Measurements from ENCODE around the gene HSD3B7. TPM values are rescaled to one million over a fixed set of nuclear protein-coding genes. Genes with fewer than 3 reads are reported as not detected.
"Not testable (repeated sequence)": the region's sequence is repeated elsewhere in the genome, so short reads cannot be mapped to it uniquely, and the experiment has no call there.

HSD3B7 gene
- total RNA-seq, 1 donor: 19.9 TPM

DNA sequence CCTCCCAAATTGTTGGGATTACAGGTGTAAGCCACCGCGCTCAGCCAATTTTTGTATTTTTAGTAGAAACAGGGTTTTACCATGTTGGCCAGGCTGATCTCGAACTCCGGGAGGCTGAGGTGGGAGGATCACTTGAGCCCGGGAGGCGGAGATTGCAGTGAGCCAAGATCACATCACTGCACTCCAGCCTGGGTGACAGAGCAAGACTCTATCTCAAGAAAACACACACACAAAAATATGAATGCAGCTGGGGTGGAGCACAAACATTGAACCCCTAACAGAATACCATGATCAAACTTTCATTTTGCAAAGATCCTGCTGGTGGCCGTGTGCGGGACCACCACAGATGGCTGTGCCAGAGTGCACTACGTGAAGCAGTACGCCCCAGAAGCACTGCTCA is 32.7 kb downstream of the HSD3B7 start:
- DNase-seq (ENCODE audit: low read depth in 2 of 3, low spot score in 2 of 3): not testable (repeated sequence)

- DNase-seq (ENCODE audit: low read depth in 2 of 3, low spot score in 2 of 3): no peak
Observed at GRCh38 chr16:31020536-31020935, 35.5 kb downstream of the HSD3B7 start.

- DNase-seq (ENCODE audit: low read depth in 2 of 3, low spot score in 2 of 3): no peak
Observed at GRCh38 chr16:31022544-31023251, 37.7 kb downstream of the HSD3B7 start.

DNA sequence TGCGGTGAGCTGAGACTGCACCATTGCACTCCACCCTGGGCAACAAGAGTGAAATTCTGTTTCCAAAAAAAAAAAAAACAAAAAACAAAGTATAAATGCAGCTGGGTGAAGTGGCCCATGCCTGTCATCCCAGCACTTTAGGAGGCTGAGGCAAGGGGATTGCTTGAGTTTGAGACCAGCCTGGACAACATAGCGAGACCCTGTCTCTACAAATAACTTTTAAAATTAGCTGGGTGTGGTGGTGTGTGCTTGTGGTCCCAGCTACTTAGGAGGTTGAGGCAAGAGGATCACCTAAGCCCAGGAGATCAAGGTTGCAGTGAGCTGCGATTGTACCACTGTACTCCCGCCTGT is 38.2 kb downstream of the HSD3B7 start:
- DNase-seq (ENCODE audit: low read depth in 2 of 3, low spot score in 2 of 3): no peak

- no peak for DNase-seq (ENCODE audit: low read depth in 2 of 3, low spot score in 2 of 3)
Observed at GRCh38 chr16:31023627-31024226, 38.7 kb downstream of the HSD3B7 start.

DNA sequence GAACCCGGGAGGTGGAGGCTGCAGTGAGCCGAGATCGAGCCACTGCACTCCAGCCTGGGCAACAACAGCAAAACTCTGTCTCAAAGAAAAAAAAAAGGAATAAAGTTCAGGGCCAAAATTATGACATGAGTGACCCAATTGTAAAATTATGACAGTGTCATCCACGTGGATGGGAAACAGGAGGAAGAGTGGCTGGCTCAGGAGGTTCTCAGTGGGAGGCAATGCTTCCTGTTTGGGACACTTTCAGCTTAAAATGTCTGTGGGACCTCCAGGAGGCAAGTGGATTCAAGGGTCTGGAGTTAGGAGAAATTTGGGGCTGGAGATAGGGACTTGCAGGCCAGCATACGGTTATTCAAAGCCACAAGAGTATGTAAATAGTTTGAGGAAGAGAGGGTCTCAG is 40.3 kb downstream of the HSD3B7 start:
- no peak for DNase-seq (ENCODE audit: low read depth in 2 of 3, low spot score in 2 of 3)

GRCh38 chr16:31029272-31029671 is 44.3 kb downstream of the HSD3B7 start:
- DNase-seq (ENCODE audit: low read depth in 2 of 3, low spot score in 2 of 3): no peak

- no peak for DNase-seq (ENCODE audit: low read depth in 2 of 3, low spot score in 2 of 3)
Observed at GRCh38 chr16:31031276-31031675, 46.3 kb downstream of the HSD3B7 start.

DNA sequence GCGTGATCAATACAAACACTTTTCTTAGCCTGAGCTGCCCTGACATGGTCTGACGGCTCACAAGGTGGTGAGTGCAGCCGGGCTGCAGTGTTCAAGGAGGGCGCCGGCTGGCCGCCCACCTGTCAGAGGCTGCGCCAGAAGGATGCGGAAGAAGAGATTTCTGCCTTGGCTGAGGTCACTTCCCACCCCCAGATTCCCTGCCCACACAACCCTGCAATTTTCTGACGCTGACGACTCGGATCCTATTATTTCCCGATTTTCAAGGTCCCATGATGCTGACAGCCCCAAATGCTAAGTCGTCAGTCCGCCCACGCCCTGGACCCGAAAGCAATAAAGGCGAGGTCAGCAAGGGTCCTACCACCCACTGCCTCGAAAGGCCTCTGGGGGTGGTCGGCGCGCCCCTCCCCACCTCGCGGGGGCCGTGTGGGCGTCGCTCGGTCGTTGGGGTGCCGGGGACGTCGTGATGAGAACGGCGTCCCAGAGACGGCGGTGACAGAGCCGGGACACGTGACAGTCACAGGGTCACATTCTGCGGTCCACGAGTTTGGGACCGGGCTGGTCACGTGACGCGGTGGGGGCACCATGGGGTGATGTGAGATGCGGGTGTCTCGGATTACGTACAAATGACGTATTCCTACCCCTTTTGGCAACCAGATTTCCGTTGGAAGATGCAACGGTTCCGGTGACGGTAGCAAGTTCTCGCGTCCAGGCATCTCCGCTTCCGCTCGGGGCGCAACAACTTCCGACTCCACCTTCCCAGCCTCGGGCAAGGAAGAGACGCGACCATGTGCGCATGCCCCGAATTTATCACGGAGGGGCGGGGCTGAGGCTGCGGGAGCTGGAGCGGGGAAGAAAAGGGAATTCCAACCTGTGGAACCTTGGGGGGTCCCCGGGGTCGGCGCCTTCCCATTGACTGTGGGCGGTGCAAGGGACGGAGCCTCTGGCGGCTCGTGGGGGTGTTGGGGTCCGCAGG is 48.0 kb downstream of the HSD3B7 start, which contains the start of gene STX4:
Gene STX4 (plus strand): TSS at position 823 of the 973 bp plus-strand sequence. CDS start 248 bp downstream, outside the sequence.
- DNase-seq (ENCODE audit: low read depth in 2 of 3, low spot score in 2 of 3): peak; percentile 93 to 100 (median 100)

GRCh38 chr16:31033709-31034492 is 48.9 kb downstream of the HSD3B7 start:
- DNase-seq (ENCODE audit: low read depth in 2 of 3, low spot score in 2 of 3): peak; percentile 67 to 92 (median 84)

DNA sequence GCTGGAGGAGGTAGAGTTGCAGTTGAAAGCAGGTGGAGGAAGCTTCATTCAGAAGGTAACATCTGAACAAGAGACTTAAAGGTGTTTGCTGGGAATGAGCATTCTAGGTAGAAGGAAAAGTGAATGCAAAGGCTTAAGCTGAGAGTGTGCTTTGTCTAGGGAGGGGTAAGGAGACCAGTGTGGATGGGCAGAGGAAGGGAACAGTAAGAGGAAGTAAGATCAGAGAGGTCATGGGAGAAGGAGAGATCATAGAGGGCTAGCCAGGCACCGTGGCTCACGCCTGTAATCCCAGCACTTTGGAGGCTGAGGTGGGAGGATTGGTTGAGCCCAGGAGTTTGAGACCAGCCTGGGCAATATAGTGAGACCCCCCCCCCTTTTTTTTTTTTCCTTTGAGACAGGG is 51.7 kb downstream of the HSD3B7 start:
- DNase-seq (ENCODE audit: low read depth in 2 of 3, low spot score in 2 of 3): no peak

Small RNA genes within 50 kb of the gene (small RNA-seq; reads per million reads assigned to genes)
- not detected for gene AC135048.1

Other genes starting within 250 kb of the HSD3B7 start
- 40.9 TPM for gene PHKG2, start 236.8 kb upstream of the HSD3B7 start, total RNA-seq
- 9.2 TPM for gene CFAP119, start 223.1 kb upstream of the HSD3B7 start, total RNA-seq
- gene RNF40, start 222.9 kb upstream of the HSD3B7 start, total RNA-seq: 98.0 TPM
- 18.0 TPM for gene ZNF629, start 198.0 kb upstream of the HSD3B7 start, total RNA-seq
- gene BCL7C, start 91.1 kb upstream of the HSD3B7 start, total RNA-seq: 15.1 TPM
- 1.6 TPM for gene CTF1, start 88.6 kb upstream of the HSD3B7 start, total RNA-seq
- gene FBXL19, start 61.6 kb upstream of the HSD3B7 start, total RNA-seq: 38.0 TPM
- gene ORAI3, start 36.1 kb upstream of the HSD3B7 start, total RNA-seq: 142 TPM
- gene SETD1A, start 27.5 kb upstream of the HSD3B7 start, total RNA-seq: 10.8 TPM
- 1.1 TPM for gene STX1B, start 25.4 kb downstream of the HSD3B7 start, total RNA-seq
- gene STX4, start 48.4 kb downstream of the HSD3B7 start, total RNA-seq: 49.0 TPM
- 10.8 TPM for gene ZNF668, start 89.0 kb downstream of the HSD3B7 start, total RNA-seq
- 40.4 TPM for gene ZNF646, start 89.2 kb downstream of the HSD3B7 start, total RNA-seq
- 1.6 TPM for gene PRSS53, start 103.7 kb downstream of the HSD3B7 start, total RNA-seq
- gene VKORC1, start 109.6 kb downstream of the HSD3B7 start, total RNA-seq: 116 TPM
- gene BCKDK, start 123.2 kb downstream of the HSD3B7 start, total RNA-seq: 52.5 TPM
- 78.9 TPM for gene KAT8, start 132.5 kb downstream of the HSD3B7 start, total RNA-seq
- not detected for gene PRSS8, start 150.5 kb downstream of the HSD3B7 start, total RNA-seq
- gene PRSS36, start 164.9 kb downstream of the HSD3B7 start, total RNA-seq: 1.1 TPM
- gene FUS, start 194.9 kb downstream of the HSD3B7 start, total RNA-seq: 104 TPM
- 238 TPM for gene PYCARD, start 217.6 kb downstream of the HSD3B7 start, total RNA-seq
- under 0.01 TPM for gene TRIM72, start 228.9 kb downstream of the HSD3B7 start, total RNA-seq
- gene PYDC1, start 231.9 kb downstream of the HSD3B7 start, total RNA-seq: not detected